NOMO-1 treated with dmso at 0.1 percent for 144 hours (cell line): ENCODE measurements around the gene TIMP4.
A peak's percentile ranks its signal among the peaks of the same experiment; 100 is the strongest.

Experiments
- DNase-seq: peaks from one replicate; lab custom pipeline; 2025; ENCODE audit not compliant: unreplicated experiment; lab: John Stamatoyannopoulos, UW

The TIMP4 gene

DNA sequence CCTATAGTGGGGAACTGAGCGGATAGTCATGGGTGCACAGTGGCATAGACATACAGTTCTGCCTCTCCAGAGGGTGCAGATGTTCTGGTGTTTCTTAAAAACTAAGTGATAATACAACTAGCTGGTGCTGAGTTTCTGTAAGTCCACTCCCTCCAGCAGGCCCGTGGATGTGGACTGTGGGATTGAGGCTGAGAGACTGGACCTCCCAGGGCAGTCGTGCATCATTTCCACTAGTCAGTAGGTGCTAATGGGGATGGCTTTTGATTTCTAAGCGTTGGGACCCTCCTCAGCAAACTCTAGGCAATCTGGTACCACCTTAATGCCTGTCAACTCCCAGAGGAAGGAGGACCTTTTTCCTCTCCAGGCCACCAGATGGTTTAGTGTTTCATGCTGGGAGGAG is 27.3 kb upstream of the TIMP4 start:
- DNase-seq = no peak

DNA sequence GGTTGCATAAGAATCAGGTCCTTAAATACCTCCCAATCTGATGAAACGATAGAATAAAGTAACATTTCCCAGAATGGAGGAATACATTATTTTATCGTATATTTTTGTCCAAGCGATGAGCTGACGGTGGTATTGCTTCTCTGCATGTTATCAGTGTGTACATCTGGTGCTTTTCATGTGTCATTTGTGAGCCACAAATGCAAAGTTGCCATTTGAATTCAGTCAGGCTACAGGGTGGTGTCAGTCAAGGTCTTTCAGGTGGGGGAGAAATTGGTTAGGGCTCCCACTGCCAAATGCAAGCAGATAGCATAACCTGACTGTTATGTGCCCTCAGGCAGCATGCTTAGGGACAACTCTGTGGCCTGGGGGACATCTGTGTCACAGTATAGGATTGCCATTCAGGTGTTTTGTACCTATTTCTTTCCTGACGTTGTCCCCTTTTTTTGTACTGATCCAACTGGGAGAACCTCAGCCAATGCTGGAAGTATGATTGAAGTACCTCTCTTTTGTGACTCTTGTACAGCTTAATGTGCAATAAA is 26.5 kb upstream of the TIMP4 start:
- no peak for DNase-seq

DNA sequence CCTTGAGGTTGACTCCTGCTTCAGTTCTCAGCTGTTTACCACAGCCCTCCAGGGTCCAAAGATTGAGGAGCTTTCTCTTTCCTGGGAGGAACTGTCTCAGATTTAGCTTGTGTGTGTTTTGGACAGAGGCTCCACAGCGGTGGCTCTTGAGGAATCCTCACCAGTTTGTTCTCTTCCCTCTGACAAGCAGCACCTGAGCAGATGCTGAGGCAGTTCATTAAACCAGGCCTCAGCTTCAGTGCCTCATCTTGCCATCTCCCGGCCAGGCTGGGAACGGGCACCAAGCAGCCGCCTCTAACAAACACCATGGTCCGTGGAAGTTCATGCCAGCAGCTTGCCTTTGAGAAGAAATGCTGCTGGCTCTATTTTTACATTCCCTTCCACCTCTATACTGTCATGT is 25.8 kb upstream of the TIMP4 start:
- DNase-seq = no peak

DNA sequence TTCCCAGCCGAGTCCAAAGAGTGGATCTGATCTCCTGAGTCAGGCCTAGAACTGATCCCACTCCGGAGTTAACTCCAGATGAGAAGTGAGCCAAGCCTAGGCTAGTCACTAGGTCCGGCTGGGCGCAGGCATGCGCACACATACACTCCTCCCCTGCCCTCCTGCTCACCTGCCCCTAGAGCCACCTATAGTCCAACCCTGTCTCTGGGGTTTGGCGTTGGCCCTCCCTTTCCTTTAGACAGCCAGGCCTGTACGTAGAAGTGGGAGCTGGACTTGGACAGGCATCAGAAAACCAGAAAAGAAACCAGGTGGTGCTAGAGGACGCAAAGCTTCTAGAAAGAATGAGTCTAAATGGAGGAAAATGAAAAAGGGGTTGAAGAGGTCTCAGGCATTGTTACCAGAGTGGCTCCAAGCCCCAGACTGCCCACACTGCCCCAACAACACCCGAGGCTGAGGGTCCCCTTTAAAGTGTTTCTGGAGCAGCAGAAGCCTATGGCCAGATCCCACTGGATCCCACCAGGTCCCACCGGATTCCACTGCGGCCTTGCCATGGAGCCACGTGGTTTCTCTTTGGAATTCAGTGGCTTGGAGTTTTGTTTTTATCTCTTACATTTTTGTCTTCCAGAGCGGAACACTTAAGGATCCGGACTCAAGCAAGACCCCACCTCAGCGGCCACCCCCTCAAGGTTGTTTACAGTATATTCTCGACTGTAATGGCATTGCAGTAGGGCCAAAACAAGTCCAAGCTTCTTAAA is 24.2 kb upstream of the TIMP4 start:
- DNase-seq = no peak

DNA sequence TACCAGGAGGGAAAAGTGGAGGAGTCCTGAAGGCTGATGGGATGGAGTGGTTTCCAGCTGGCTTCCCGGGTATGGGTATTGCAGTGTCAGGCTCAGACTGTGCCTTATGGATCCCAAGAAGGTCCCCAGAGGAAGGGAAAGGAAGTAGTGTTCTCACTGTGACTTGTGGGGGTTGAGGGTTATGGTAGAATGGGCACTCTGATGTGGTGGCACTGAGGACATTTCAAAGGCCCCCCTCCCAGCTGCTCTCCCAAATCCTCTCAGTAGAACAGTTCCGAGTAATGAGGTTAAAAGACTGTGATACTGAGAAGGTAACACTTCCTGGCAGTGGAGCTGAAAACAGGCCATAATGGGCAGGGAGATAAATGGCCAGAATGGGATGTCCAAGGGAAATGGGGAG is 23.1 kb upstream of the TIMP4 start:
- no peak for DNase-seq

DNA sequence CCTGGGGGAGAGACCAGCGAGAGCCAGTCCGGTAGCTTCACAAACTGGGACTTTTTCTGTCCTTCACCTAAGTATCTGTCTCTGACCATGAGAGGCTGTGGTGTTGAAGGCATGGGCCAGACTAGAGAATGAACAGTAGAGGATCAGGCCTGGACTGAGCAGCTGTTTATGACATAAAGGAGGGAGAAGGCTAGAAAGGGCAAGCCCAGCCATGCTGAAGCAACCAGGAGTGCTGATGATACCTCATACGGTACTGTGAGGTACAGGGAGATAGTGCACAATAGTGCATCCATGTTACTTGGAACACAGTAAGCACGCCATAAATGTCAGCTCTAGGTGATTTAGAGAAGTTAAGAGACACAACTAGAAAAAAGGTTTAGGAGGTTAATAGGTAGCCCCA is 22.6 kb upstream of the TIMP4 start:
- no peak for DNase-seq

DNA sequence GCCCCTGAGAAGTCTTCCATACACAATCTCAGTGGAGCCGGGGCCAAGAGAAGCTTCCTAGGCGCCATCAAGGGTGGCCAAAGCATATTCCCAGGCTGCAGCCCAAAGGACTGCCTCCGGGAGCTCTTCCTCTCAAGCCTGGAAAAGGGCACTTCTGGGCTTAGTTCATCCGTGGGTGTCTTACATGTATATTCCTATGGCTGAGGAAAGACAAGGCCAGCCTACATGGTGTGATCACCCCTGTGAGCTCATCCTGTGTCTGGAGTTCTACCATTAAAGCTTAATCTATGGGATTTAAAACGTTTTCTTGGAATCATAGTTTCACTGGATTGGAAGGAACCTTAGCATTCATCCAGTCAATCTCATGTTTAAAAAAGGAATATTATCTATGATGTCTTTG is 21.9 kb upstream of the TIMP4 start:
- DNase-seq = no peak

DNA sequence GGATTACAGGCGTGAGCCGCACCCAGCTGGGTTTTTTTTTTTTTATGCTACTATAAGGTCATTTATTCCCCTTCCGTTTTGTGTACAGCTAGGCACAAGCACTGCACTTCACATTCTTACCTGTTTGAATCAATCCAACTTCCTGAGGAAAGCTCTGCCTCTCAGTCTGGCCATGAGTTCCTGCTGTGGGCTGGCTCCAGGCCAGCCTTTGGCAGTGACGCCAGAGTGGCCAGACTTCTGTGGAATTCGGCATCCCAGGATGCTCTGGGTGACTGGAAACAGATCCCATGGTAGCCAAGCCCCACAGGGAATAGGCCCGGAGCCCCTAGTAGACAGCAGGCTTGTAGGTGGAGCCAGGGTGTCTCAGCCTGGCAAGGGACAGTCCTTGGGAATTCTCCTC is 21.5 kb upstream of the TIMP4 start:
- DNase-seq = no peak

DNA sequence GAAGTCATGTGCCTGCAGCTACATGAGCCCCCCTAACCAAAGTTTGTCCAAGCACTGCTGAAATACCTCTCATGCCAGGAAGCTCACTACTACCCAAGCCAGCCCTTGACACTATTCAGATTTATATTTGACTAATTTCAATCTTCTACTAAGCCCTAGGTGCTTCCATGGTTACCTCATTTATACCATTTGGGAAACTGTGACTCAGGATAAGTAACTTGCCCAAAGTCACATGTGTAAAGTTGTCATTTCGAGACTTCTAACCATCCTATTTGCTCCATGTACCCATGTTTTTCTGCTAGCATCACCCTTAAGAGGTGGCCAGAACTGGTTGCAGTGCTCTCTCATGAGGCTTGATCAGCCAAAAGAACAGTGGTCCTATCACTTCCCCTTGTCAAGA is 20.7 kb upstream of the TIMP4 start:
- DNase-seq = no peak

DNA sequence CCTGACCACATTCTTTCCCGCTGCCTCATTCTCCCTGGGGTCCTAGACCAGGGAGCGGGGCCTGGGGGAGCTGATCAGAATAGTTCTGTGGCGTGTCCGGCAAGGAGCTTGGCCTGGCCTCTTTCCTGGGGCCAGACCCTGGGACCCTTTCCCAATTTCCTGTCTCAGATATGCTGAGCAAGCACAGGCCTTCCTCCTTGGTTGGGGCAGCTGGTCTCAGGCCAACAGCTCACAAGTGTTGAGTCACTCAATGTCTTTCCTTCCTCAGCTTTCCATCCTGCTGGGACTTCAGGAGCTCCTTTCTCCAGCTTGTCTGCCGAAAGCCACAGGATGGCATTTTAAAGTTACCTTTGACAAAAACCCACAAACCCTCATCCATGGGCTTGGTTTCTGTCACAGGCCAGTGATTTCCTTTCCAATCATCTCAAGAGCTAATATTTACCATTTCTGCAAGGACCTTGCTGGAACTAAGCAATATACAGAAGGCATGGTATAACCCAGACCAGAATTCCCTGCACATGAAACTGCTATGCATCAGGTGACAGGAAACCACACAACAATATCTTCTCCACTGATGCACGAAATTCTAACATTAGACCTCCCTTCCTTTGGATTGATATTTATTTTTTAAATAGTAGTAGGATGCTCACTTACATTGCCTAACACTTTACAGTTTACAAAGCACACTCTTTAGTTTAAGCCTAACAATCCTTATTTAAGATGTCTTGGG is 19.5 kb upstream of the TIMP4 start:
- DNase-seq = no peak

DNA sequence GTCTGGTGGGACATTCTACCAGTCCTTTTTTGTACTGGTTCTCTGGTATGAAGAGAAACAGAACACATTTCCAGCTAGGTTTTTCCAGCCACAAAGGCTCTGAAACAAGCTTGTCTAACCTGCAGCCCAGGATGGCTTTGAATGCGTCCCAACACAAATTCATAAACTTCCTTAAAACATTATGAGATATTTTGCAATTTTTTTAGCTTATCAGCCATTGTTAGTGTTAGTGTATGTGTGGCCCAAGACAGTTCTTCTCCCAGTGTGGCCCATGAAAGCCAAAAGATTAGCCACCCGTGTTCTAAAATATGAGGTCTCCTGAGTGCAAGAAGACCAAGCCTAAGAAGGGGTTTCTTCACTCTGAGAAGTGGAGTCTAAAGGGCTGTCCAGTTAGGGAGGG is 18.4 kb upstream of the TIMP4 start:
- no peak for DNase-seq

DNA sequence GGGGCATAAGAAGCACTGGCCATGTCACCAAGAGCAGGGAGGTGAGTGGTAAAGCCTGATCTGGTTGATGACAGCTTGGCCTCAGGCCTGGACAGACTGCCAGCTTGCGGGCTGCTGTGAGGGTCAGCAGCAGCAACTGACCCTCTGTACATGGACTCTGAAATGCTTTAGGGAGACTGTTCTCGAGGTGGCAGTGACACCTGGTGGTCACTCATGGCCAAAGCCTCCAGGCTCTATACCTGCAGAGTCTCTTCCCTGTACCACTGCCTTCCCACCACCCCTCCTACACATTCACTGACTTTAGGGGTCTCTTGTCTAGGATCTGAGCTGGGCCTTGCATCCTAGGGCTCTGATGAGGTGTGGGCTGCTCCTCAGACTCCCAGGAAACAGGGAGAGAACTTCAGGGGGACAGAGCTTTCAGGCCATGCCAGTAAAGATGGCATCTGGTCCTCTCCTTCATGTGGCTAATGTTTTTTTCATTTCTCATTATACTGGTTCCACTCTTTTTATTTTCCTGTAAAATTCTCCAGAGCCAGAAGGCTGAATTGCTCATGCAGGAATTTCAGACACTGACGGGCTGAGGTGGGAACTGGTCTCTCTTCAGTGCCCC is 17.2 kb upstream of the TIMP4 start:
- no peak for DNase-seq

DNA sequence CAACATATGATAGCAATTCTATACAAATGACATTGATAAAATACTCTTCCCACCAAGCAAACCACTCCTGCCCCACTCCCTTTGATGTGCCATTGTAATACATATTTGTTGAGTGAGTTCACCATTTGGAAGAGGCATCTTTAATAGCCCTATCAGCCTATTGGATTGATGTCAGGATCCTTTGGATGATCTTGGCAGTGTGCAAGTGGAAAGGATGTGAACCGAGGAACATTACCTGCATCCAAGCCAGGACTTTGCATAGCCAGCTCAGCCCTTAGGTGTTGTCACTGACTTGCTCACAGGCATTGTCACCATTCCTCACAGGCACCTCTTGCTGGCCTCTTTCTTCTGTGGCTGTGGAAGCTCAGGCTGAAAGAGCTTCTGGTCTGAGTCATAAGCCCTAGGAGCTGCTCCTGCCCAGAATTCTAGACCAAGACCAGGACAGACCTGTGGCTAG is 16.5 kb upstream of the TIMP4 start:
- DNase-seq = no peak

DNA sequence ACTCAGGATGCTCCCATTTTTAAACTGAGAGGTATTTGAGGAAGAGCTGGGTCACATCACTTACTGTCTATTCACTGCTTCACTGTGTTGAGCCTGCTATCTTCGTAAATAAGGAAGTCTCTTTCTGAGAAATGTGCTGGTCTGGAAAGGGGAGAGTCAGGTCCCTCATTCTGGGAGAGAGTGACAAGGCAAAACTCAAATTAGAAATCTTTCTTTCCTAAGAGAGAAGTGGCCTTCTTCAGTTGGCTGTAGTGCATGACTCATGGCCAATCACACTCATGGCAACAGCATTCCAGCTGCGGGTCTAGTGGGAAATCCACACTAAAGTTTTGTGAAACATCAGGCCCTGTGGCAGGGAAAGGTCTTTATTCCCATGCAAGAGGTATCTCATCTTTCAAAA is 11.5 kb upstream of the TIMP4 start:
- DNase-seq = peak; percentile 57

DNA sequence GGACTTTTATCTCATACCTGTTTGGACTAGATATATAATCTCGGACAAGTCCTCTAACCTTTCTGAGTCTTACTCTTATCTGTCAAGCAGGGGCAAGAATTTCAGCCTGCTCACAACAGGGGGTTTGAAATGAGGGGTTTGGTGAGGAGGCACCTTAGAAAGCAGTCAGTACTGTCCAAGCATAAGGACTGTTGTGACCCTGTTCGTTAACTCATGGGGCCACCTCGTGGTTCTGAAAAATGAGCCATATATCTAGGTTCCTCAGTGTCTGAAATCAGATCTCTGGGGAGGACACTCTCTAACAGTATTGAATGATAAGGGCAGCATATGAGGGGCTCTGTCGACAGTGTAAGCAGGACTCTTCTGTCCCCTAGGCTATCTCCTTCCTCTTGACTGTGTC is 7.2 kb upstream of the TIMP4 start:
- DNase-seq = no peak

DNA sequence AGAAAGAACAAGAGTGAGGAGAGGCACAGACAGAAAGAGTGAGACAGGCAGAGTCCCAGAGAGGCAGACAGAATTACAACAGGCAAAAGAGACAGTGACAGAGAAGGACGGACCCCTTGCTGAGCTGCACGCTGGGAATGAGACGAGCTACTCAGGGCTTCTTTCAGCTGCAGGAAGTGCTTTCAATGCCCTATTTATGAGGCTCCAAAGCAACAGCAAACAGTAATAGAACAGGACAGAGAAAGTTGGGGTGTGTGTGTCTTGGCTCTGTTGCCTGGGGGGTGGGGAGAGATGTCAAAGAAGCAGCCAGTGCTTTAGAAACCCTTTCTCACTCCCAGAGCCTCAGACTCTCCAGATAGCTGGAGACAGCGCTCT is 502 bp upstream of the TIMP4 start:
- DNase-seq = no peak

DNA sequence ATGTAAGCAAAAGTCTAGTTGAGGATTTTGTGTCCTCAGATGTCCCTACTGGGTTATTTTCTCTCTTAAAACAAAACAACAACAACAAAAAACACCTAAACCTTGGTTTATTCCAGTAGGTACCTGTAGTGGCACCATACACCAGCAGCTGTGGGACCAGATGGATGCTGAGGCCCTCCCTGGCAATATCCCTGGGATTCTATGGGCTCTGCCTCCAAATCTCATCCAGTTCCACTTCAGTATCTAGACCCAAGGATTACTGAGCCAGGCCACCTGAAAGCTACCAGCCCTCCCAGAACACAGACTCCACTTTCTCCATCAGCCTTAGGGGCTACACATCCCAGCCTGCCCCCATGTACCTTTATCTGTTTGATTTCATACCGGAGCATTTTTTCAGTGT is 1.7 kb downstream of the TIMP4 start:
- DNase-seq = no peak

DNA sequence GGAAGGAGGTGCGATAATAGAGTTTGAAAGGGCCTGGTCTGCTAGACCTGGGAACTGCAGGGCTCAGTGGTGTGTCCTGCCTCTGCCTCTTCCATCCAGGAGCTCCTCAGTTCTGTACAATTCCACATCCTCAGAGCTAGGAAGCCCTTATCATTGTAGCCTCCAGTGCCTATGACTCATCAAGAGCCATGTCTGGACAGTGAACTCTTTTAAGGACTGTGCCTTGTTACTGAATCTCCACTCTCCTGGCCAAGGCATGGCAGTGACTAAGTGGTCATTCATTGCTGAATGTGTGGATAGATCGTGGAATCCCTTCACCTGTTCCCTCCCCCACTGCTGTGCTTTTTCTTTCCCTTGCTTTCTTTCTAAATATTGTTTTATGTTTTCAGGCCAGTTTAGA is 2.9 kb downstream of the TIMP4 start:
- no peak for DNase-seq

DNA sequence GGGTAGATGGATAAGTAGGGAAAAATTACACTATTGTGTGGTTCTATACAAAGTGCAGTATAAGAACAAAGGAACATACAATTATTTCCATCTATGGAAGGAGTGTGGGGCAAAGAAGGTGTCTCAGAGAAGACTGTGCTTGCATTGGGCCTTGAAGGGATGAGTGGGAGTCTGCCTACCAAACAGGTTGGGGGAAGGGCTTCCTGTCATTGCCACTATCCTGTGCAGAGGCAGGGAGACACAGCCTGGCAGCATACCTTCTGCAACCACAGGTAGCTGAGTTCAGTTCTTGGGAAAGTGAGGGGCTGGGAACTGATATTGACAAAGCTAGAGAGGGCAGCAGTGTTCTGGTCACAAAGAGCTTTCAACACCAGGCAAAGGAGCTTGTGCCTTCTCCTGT is 3.4 kb downstream of the TIMP4 start:
- DNase-seq = no peak

DNA sequence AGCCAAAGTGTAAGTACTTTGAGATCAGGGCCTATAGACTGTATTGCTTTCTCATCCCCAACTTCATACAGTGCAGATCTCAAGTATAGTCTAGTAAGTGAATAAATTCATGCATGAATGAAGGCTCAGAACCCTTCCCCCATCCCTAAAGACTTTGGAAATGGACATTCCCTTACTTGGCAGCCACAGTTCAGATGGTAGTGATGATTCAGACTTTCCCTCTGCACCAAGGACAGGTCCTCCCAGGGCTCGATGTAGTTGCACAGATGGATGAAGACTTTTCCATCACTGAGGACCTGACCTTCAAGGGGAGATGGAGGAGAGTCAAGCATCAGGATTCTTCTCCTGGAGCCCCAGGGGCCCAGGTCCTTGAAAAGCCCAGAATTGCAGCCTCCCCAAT is 4.6 kb downstream of the TIMP4 start:
- no peak for DNase-seq

DNA sequence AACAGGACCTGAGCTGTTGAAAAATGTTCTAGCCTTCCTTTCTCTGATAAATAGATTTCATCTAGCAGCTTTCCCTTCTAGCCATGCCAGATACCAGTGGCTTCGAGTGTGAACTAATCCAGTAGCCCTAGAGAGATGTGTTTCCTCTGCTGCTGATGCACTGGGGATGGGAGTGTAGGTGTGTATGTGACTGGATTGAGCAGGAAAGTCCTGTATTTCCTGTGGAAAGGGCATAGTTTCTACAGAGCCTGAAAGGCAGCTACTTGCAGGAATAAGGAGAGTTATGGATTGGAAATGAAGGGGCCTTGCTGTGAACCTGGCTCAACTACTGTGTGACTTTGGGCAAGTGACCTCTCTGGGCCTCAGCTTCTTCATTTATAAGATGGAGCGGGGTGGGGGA is 8.6 kb downstream of the TIMP4 start:
- no peak for DNase-seq

DNA sequence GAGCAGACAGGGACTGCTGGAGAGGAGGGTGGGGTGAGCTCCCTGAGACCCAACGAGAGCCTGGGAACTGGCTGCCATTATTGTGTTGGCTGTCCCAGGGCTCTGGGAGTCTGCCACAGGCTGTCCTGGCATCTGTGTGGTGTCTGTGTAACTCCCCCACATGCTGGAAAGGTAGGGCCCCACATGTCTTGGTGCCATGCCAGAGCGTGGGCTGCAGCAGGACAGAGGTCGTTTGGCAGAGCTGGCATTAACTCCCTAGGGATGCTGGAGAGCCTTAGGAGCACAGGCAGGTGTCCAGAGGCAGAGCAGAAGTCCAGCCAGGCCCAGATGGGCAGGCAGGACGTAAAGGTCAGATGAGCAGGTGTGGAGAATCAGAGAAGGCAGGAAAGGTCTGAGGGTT is 9.7 kb downstream of the TIMP4 start:
- no peak for DNase-seq
